ENCODE results near the gene MAGI2.

Gene MAGI2

DNA sequence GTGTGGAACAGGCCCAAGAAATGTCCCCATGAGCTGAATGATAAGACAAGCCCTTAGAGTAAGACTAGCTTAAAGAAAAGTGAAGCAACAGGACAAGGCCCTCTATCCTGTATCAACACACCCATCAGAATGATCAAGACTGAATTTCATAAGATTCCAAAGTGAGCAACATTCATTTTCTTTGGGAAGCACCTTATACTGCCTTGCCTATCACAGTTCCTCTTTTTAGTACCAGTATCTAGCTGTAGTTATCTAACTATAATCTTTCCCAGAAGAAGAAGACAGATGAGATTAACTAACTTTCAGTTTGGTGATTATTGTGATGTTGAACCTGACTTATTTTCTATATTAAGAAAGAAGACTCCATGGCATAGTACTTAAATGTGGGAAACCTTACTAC is 1263.7 kb downstream of the MAGI2 start:
- H3K27me3 Mint-ChIP-seq: peaks cover 12% of the 10 kb centered on the region
- no peaks in the 10 kb centered on the region for H3K9me3 Mint-ChIP-seq
- no peaks in the 10 kb centered on the region for H3K36me3 Mint-ChIP-seq (ENCODE audit: low read depth)
- no peaks in the 10 kb centered on the region for H3K4me1 Mint-ChIP-seq (ENCODE audit: low read depth)
- no peak overlapping the region for H3K4me3 Mint-ChIP-seq
- no peak for DNase-seq
- H3K27ac Mint-ChIP-seq: no peak overlapping the region

DNA sequence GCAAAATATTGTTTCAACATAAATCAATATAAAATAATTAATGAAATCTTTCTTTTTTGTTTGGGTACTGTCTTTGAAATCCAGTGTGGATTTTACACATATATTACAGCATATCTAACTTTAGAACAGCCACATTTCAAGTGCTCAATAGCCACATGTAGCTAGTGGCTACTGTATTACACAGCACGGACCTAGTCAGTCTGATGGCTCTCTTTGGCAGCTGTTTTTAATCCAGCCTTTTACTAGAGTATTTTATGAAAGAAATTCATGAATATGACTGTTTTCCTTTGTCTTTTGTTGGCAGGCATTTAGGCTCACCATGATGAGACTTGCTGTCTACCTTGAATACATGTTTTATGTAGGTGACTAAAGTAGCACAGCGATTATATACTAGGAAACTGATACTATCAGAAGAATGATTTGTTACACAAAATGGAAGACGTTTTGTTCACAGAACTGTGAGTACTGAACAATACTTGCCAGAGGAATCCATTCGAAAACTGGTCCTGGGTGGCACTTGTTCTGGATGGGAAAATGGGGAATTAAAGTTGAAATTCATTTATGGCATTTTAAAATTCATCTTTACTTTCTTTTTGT is 1268.2 kb downstream of the MAGI2 start:
- Mint-ChIP-seq H3K27me3 (peaks cover 6% of the 10 kb centered on the region), H3K27ac (no peak overlapping the region), H3K4me1 (ENCODE audit: low read depth) (no peaks in the 10 kb centered on the region), H3K36me3 (ENCODE audit: low read depth) (no peaks in the 10 kb centered on the region), H3K4me3 (no peak overlapping the region), H3K9me3 (no peaks in the 10 kb centered on the region)
- no peak for DNase-seq

DNA sequence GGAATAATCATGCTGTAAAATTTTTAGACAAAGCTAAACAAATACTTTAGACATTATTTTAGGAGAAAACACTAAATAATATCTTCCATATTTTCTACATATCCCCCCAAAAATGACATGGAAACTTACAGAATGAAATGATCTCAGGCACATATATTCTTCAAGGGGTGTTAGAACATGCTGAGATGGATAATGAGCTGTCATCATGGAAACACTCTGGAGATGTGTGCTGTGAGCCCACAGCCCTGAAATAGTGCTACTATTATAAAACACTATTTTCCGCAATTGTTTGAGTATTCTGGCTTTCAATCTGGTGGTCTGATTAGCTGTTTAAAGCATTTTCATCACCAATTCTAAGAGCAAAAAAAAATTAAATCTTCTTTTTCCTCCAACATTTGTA is 1269.2 kb downstream of the MAGI2 start:
- Mint-ChIP-seq H3K36me3 (ENCODE audit: low read depth) (no peaks in the 10 kb centered on the region), H3K27me3 (peaks cover 6% of the 10 kb centered on the region), H3K9me3 (no peaks in the 10 kb centered on the region), H3K4me3 (no peak overlapping the region), H3K27ac (no peak overlapping the region), H3K4me1 (ENCODE audit: low read depth) (no peaks in the 10 kb centered on the region)
- no peak for DNase-seq

DNA sequence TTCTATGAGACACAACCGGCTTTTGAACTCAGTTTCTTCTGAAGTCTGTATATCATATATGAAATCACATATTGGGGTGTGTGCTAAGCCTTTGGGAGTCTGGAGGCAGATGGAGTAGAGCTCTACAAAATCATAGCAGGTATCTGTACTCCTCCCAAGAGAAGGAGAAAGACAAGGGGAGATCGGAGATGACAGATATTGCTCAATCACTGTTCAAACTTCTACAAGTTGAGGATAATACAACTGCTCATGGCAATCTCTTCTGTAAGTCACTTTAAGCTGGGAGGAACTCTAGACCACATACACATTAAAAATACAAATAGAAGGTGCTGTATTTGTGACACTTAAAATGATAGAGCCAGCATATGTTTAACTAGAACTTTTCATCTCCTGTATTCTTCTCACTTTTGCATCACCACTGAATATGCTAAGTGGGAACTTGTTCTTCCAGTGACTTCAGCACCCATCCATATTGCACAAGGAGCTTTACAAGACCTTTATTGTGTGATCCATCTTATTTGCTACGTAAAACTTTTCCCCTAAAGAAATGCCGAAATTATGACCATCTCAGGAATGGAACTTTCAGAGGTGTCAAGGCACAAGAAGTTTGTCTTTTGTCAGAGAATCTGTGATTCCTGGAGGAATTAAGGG is 1273.5 kb downstream of the MAGI2 start:
- no peaks in the 10 kb centered on the region for H3K4me1 Mint-ChIP-seq (ENCODE audit: low read depth)
- DNase-seq: no peak
- no peak overlapping the region for H3K4me3 Mint-ChIP-seq
- H3K9me3 Mint-ChIP-seq: no peaks in the 10 kb centered on the region
- no peak overlapping the region for H3K27ac Mint-ChIP-seq
- no peaks in the 10 kb centered on the region for H3K27me3 Mint-ChIP-seq
- no peaks in the 10 kb centered on the region for H3K36me3 Mint-ChIP-seq (ENCODE audit: low read depth)

DNA sequence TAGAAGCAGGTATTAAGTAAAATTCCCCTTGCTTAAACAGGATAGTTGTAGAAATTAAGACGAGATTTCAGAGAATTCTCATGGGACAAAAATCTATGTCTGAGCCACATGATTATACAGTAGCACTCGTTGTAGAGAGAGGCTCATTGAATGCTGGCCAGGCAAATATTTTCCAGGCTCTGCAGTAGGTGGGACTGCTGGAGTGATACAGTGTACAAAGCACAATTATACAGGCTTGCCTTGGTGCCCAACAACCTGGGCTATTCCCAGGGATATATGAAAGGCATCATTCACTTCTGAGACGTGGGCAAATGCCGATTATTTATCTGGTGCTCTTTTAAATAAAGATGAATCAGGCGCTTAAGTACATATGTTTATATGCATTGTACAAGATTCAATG is 1274.3 kb downstream of the MAGI2 start:
- no peaks in the 10 kb centered on the region for H3K9me3 Mint-ChIP-seq
- peaks cover 4% of the 10 kb centered on the region for H3K27me3 Mint-ChIP-seq
- no peak for DNase-seq
- no peaks in the 10 kb centered on the region for H3K36me3 Mint-ChIP-seq (ENCODE audit: low read depth)
- no peaks in the 10 kb centered on the region for H3K4me1 Mint-ChIP-seq (ENCODE audit: low read depth)
- H3K27ac Mint-ChIP-seq: no peak overlapping the region
- H3K4me3 Mint-ChIP-seq: no peak overlapping the region

DNA sequence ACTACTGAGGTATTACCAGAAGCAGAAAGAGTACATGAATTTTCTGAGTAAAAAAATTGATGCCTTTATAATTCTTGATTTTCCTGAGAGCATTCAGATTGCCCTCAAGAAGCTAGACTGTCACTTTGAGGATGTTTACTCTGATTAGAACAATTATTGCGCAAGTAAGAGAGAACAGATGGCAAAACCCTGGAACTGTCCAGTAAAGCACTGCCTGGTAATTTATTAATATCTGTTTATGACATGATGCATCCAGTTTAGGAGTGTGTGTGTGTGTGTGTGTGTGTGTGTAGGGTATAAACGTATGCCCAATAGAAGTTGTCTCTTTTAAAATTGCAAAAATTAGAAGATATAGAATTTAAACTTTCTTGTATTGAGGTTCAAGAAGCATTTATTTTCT is 1275.1 kb downstream of the MAGI2 start:
- Mint-ChIP-seq H3K36me3 (ENCODE audit: low read depth) (no peaks in the 10 kb centered on the region), H3K27me3 (peaks cover 11% of the 10 kb centered on the region), H3K4me1 (ENCODE audit: low read depth) (no peaks in the 10 kb centered on the region), H3K27ac (no peak overlapping the region), H3K4me3 (no peak overlapping the region), H3K9me3 (no peaks in the 10 kb centered on the region)
- DNase-seq: no peak

DNA sequence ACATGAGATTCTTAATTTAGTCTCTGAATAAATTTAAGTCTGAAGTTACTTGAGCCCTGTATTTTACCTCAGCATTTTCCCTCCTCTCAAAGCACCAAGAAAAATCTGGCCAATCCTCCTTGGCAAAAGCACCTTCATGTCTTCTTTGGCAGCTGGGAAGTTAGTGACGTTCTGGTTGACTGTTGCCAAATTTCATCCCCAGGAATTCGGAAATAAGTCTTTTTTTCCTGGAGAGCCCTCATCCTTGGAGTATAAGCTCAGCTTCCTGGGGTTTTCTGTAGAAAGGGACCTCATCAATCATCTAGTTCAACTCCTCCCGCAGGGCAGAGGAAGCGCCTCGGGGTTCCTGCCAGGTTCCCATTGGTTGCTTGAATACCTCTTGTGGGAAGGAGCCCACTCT is 1277.3 kb downstream of the MAGI2 start:
- DNase-seq: no peak

DNA sequence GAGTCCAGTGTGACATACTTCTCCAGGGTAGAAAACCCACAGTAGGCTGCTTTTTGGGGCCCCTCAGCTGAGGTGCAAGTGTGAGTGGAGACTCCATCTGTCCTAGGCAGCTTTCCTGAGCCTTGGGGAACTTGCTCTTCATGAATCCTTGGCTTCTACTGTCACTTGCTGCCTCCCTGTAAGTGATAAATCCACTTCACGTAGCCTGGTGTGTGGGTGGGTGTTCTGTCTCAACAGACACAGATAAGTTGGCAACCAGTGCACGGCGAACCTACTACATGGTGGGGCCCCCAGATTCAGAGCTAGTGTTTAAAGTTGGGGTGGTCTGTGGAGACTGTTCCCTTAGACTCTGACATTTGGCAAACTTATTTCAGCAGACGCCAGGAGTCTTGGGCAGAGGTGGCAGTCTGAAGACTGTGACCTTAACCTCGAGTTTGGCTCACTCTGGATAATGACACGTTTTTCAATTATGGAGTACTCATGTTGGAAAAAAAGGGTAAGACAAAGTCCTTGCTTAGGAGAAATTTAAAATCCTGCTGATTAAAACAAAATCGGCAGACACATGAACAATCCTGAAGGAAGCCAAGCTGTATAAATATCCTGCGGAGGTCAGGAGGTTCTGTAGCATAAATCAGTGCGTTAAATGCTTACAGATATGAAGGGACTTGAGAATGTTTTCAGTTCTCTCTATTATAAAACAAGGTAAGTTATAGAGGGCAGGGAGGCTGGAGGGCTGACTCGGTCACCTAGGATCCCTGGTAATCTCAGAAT is 1278.0 kb downstream of the MAGI2 start:
- Mint-ChIP-seq H3K27ac (no peak overlapping the region), H3K4me1 (ENCODE audit: low read depth) (no peaks in the 10 kb centered on the region), H3K9me3 (no peaks in the 10 kb centered on the region), H3K4me3 (no peak overlapping the region), H3K36me3 (ENCODE audit: low read depth) (no peaks in the 10 kb centered on the region), H3K27me3 (peaks cover 11% of the 10 kb centered on the region)
- DNase-seq: no peak

More for the DNA sequence above, 1277.3 kb downstream of the MAGI2 start:
- Mint-ChIP-seq H3K36me3 (ENCODE audit: low read depth) (no peaks in the 10 kb centered on the region), H3K4me1 (ENCODE audit: low read depth) (no peaks in the 10 kb centered on the region), H3K4me3 (no peak overlapping the region), H3K27ac (no peak overlapping the region), H3K27me3 (peaks cover 11% of the 10 kb centered on the region), H3K9me3 (no peaks in the 10 kb centered on the region)

DNA sequence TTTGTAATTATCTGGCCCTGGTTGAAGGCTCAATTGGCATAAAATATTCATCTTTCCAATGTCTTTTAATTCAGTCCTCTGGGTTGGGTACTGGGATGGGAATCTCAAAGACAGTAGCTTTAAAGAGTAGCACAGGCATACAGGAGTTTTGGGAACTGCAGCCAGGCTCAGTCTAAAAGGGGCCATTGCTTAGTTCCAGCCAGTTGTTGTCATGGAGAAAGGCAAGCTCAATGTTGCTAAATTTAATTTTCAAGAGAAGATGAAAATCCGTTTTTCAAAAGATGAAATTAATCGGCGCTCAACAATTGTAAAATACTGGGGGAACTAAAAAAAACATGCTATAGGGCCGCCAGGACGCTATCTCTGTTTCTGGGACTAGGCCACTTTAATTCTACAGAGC is 1279.8 kb downstream of the MAGI2 start:
- Mint-ChIP-seq H3K36me3 (ENCODE audit: low read depth) (no peaks in the 10 kb centered on the region), H3K4me3 (no peak overlapping the region), H3K4me1 (ENCODE audit: low read depth) (no peaks in the 10 kb centered on the region)

DNA sequence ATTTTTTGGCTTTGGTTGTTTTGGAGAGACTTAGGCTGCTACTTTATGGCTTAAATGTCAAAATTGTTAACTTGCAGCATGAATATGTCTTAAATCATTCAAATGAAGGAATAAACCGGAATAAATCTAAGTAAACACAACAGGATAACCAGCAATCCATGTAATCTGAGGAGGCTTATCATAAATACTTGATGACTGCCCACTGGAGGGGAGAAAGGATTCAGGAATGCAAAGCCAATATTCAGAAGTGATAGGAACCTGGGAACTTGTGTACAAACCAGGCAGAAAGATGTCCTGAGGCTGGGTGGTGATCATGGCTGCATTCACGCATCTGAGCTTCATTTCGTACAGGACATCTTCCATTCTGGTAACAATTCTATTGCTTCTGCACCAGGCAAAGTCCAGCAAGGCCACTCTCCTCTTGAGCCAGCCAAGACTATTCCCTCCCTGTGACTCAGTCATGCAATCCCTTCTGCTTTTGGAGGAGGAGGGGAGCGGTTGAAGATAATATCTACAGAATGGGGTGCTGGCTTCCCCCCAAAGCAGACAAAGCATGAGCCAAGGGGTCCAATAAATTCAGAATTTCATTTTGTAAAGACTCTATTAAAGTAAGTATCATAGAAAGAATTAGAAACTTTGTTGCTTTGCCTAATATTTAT is 1280.4 kb downstream of the MAGI2 start:
- DNase-seq: no peak
- no peaks in the 10 kb centered on the region for H3K36me3 Mint-ChIP-seq (ENCODE audit: low read depth)
- H3K4me1 Mint-ChIP-seq (ENCODE audit: low read depth): no peaks in the 10 kb centered on the region
- peaks cover 11% of the 10 kb centered on the region for H3K27me3 Mint-ChIP-seq
- no peaks in the 10 kb centered on the region for H3K9me3 Mint-ChIP-seq
- no peak overlapping the region for H3K27ac Mint-ChIP-seq
- H3K4me3 Mint-ChIP-seq: no peak overlapping the region

More for the DNA sequence above, 1279.8 kb downstream of the MAGI2 start:
- Mint-ChIP-seq H3K27ac (no peak overlapping the region), H3K9me3 (no peaks in the 10 kb centered on the region), H3K27me3 (peaks cover 11% of the 10 kb centered on the region)
- DNase-seq: no peak

DNA sequence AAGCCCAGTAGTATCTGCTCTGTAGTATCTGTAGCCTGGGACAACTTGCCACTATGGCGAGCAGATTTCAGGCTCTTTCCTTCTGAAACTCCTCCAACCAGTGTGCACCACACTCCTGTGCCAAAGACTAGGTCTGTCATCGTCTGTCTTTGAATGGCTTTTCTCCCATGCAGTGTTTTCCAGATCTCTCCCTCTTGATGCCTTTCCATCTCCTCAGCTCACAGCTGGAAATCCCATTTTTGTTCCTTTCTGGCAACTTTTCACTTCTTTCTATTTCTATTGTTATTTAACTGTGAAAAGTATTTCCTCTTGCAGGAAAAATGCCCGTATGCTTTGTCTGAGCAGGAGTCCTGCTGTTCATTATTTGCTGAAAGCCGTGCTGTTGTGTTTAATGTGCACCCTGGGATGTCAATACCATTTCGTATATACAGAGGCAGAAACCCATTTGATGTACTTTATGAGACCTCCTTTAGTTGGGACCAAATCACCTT is 1281.2 kb downstream of the MAGI2 start:
- Mint-ChIP-seq H3K4me3 (no peak overlapping the region), H3K36me3 (ENCODE audit: low read depth) (no peaks in the 10 kb centered on the region), H3K9me3 (no peaks in the 10 kb centered on the region), H3K27me3 (peaks cover 11% of the 10 kb centered on the region), H3K27ac (no peak overlapping the region), H3K4me1 (ENCODE audit: low read depth) (no peaks in the 10 kb centered on the region)
- DNase-seq: no peak

DNA sequence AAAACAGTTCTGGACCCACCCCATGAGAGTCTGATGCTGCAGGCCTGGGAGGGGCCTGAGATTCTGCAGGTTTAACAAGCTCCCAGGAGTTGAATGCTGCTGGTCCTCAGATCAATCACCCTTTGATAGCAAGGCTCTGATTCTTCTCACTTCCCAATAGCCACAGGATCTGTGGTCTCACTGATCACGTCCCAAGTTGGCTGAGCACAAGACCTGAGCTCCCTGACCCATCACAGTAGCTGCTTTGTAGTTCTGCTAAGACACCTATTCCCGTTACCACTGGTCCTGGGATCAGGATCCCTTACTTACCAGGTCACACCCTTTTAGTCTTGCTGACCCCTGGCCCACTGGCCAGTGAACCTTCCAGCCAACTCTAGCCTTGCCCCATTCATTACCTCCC is 1282.1 kb downstream of the MAGI2 start:
- no peak overlapping the region for H3K27ac Mint-ChIP-seq
- no peak overlapping the region for H3K4me3 Mint-ChIP-seq
- H3K4me1 Mint-ChIP-seq (ENCODE audit: low read depth): no peaks in the 10 kb centered on the region
- peaks cover 11% of the 10 kb centered on the region for H3K27me3 Mint-ChIP-seq
- H3K36me3 Mint-ChIP-seq (ENCODE audit: low read depth): no peaks in the 10 kb centered on the region
- DNase-seq: no peak
- no peaks in the 10 kb centered on the region for H3K9me3 Mint-ChIP-seq

DNA sequence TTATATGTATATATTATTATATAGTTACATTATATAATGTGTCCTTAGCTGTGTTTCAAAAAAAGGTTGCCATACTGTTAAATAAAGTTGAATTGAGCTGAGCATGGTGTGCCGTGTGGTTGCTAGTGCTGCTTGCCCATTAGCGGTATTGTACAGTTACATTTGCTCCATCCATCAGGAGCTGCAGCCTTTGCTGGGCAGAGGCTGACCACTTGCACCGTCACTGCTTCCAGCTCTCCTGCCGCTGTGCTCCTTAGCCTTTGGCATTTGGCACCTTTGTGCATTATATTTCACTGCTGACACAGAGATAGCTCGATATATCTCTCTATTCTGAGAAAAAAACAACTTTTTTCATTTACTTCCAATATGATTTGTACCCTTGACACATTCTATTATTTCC is 1282.7 kb downstream of the MAGI2 start:
- no peaks in the 10 kb centered on the region for H3K36me3 Mint-ChIP-seq (ENCODE audit: low read depth)
- no peaks in the 10 kb centered on the region for H3K9me3 Mint-ChIP-seq
- peaks cover 11% of the 10 kb centered on the region for H3K27me3 Mint-ChIP-seq
- H3K4me3 Mint-ChIP-seq: no peak overlapping the region
- DNase-seq: no peak
- no peak overlapping the region for H3K27ac Mint-ChIP-seq
- H3K4me1 Mint-ChIP-seq (ENCODE audit: low read depth): no peaks in the 10 kb centered on the region

DNA sequence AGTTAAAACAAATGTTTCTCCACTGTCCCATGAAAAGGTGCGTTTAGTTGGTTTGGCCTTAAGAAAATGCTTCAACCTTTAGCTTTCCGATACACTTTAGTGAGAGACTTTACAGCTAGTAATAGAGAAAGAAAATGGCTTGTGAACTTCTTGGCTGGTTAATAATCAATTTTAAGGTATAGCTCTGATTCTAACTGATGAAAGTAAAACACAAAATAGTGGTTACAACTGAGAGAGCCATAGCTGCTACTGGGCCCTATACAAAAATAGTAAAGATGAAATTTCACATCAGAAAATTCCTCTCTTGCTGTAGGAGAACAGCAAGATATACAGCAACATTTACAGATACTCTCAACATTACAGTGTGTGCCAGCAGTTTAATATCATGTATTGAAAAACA is 1283.5 kb downstream of the MAGI2 start:
- Mint-ChIP-seq H3K27ac (no peak overlapping the region), H3K9me3 (no peaks in the 10 kb centered on the region), H3K4me1 (ENCODE audit: low read depth) (no peaks in the 10 kb centered on the region), H3K4me3 (no peak overlapping the region), H3K36me3 (ENCODE audit: low read depth) (no peaks in the 10 kb centered on the region), H3K27me3 (peaks cover 11% of the 10 kb centered on the region)
- DNase-seq: no peak

DNA sequence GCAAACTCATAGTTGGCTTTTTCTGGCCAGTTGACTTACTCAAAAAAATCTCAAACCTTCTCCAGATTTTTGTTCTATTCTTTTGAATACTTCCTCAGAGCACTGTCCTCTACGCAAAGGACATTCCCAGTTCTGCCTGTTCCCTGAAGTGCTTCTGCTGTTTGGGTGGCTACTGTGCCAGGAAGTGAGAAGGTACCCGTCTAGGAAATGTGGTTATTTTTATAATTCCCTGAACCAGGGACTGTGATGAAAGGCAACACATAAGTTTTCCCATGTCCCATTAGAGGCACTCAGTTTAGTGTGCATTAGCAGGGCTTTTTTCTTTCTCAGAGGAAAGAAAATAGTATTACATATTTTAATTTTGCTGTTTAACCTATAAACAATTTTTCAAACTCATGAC is 1284.6 kb downstream of the MAGI2 start:
- Mint-ChIP-seq H3K27me3 (peaks cover 4% of the 10 kb centered on the region), H3K9me3 (no peaks in the 10 kb centered on the region), H3K27ac (no peak overlapping the region), H3K4me1 (ENCODE audit: low read depth) (no peaks in the 10 kb centered on the region), H3K4me3 (no peak overlapping the region), H3K36me3 (ENCODE audit: low read depth) (no peaks in the 10 kb centered on the region)
- DNase-seq: no peak
